Measurements from ENCODE around the gene MAP4K4. TPM values are rescaled to one million over a fixed set of nuclear protein-coding genes. Genes with fewer than 3 reads are reported as not detected.

Gene MAP4K4
- total and polyA plus RNA-seq, 2 experiments from 2014 or later, result 59.1 to 84.4 TPM

DNA sequence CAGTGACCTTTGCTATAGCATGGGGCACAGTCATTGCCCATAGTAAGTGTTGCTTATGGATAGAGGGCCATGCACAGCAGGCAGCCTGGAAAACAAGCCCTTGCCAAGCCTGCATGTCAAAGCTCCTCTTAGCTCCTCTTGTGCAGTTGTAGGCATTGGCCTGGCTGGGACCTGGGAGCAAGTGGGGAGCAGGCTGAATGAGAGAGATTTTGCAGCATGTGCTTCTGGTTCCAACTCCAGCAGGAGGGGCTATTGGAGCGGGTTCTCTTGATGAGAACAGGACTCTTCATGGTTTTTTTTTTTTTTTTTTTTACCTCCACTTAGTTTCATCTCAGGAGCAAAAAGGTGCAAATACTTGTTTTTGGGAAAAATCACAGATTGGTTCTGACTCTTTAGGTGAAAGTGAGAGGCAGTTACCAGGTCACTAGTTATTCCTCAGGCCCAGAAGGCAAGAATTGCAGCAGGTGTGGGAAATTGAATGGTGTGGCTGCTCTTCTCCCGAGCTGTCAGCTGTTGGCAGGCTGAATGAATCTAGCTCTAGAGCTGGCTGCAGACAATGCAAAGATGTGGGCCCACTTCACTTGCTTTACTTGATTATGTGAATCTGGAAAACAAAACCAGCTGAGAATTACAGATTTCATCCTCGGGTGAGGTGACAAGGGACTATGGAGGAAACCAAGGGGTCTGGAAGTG lies 95.9 kb downstream of the MAP4K4 start:
- H3K4me2 ChIP-seq, result no peak overlapping the region
- no peak overlapping the region for H2AFZ ChIP-seq
- peaks cover 16% of the 10 kb centered on the region for H3K4me1 ChIP-seq (ENCODE audit: insufficient read depth)
- no peaks in the 10 kb centered on the region for H3K27me3 ChIP-seq
- no peaks in the 10 kb centered on the region for H3K36me3 ChIP-seq (replicated peaks; ENCODE audit: insufficient read depth, low read depth)
- H3K4me3 ChIP-seq, result no peak overlapping the region
- 73% methylated on average over 3 of the region's 3 CpGs for WGBS (ENCODE audit: low lambda C conversion rate, missing lambda C conversion rate)
- no peak for TF ChIP-seq EZH2phosphoT487 (IDR thresholded peaks at IDR 0.05; ENCODE audit: low read depth, severe bottlenecking, unreplicated experiment)
- TF ChIP-seq, protein P1, sequence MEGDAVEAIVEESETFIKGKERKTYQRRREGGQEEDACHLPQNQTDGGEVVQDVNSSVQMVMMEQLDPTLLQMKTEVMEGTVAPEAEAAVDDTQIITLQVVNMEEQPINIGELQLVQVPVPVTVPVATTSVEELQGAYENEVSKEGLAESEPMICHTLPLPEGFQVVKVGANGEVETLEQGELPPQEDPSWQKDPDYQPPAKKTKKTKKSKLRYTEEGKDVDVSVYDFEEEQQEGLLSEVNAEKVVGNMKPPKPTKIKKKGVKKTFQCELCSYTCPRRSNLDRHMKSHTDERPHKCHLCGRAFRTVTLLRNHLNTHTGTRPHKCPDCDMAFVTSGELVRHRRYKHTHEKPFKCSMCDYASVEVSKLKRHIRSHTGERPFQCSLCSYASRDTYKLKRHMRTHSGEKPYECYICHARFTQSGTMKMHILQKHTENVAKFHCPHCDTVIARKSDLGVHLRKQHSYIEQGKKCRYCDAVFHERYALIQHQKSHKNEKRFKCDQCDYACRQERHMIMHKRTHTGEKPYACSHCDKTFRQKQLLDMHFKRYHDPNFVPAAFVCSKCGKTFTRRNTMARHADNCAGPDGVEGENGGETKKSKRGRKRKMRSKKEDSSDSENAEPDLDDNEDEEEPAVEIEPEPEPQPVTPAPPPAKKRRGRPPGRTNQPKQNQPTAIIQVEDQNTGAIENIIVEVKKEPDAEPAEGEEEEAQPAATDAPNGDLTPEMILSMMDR (IDR thresholded peaks at IDR 0.05; ENCODE audit: poor library complexity), result peak; percentile 13
- H4K20me1 ChIP-seq (ENCODE audit: insufficient read depth, poor library complexity, severe bottlenecking), result peaks cover 38% of the 10 kb centered on the region
- no peak for DNase-seq (ENCODE audit: low spot score)
- H3K9me3 ChIP-seq (ENCODE audit: low read depth), result no peaks in the 10 kb centered on the region
- H3K79me2 ChIP-seq, result peaks cover 97% of the 10 kb centered on the region
- no peaks in the 10 kb centered on the region for H3K9me2 ChIP-seq (replicated peaks; ENCODE audit: insufficient read depth)
- H3K27ac ChIP-seq, result no peak overlapping the region

DNA sequence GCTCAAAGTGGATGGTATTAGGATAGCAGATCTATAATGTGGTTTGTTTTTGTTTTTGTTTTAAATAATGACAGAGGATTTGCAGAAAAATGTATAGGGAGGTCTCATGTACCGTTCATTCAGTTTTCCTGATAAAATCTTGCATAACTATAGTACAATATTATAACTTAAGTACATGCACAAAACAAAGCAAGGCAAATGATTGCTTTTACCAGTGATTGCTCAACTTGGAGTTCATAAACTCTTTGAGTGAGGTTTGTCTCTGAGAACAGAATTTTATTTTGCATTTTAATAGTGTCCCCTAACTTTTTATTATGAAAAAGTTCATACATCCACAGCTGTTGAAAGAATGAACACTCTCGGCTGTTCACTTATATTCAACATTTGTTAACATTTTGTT lies 96.6 kb downstream of the MAP4K4 start:
- Histone ChIP-seq H3K27ac (no peak overlapping the region), H3K9me3 (ENCODE audit: low read depth) (no peaks in the 10 kb centered on the region), H3K4me1 (ENCODE audit: insufficient read depth) (peaks cover 8% of the 10 kb centered on the region), H3K9me2 (replicated peaks; ENCODE audit: insufficient read depth) (no peaks in the 10 kb centered on the region), H3K36me3 (replicated peaks; ENCODE audit: insufficient read depth, low read depth) (no peaks in the 10 kb centered on the region), H3K4me3 (no peak overlapping the region), H2AFZ (no peak overlapping the region), H4K20me1 (ENCODE audit: insufficient read depth, poor library complexity, severe bottlenecking) (peaks cover 43% of the 10 kb centered on the region), H3K79me2 (peaks cover 97% of the 10 kb centered on the region), H3K27me3 (no peaks in the 10 kb centered on the region), H3K4me2 (no peak overlapping the region)
- DNase-seq (ENCODE audit: low spot score), result no peak
- TF ChIP-seq EZH2phosphoT487 (IDR thresholded peaks at IDR 0.05; ENCODE audit: low read depth, severe bottlenecking, unreplicated experiment) (no peak), EZH2 (IDR thresholded peaks at IDR 0.05; ENCODE audit: borderline replicate concordance) (no peak)
- TF ChIP-seq, protein P1 (IDR thresholded peaks at IDR 0.05; ENCODE audit: poor library complexity), result no peak
- WGBS (ENCODE audit: low lambda C conversion rate, missing lambda C conversion rate), result 65% methylated on average over 2 of the region's 2 CpGs

- Histone ChIP-seq H3K79me2 (peaks cover 97% of the 10 kb centered on the region), H3K9me2 (replicated peaks; ENCODE audit: insufficient read depth) (no peaks in the 10 kb centered on the region), H3K36me3 (replicated peaks; ENCODE audit: insufficient read depth, low read depth) (no peaks in the 10 kb centered on the region), H3K27ac (no peak overlapping the region), H4K20me1 (ENCODE audit: insufficient read depth, poor library complexity, severe bottlenecking) (peaks cover 37% of the 10 kb centered on the region), H3K4me1 (ENCODE audit: insufficient read depth) (no peaks in the 10 kb centered on the region), H3K27me3 (no peaks in the 10 kb centered on the region), H2AFZ (no peak overlapping the region), H3K4me3 (no peak overlapping the region), H3K9me3 (ENCODE audit: low read depth) (no peaks in the 10 kb centered on the region), H3K4me2 (no peak overlapping the region)
- TF ChIP-seq, protein P1 (IDR thresholded peaks at IDR 0.05; ENCODE audit: poor library complexity), result no peak
- TF ChIP-seq EZH2phosphoT487 (IDR thresholded peaks at IDR 0.05; ENCODE audit: low read depth, severe bottlenecking, unreplicated experiment), result no peak
- TF ChIP-seq EZH2 (IDR thresholded peaks at IDR 0.05; ENCODE audit: borderline replicate concordance), result no peak
- WGBS (ENCODE audit: low lambda C conversion rate, missing lambda C conversion rate), result 99% methylated on average over 4 of the region's 4 CpGs
- no peak for DNase-seq (ENCODE audit: low spot score)
Measured at GRCh38 chr2:101795033-101795432, 97.5 kb downstream of the MAP4K4 start.
